Stimulated activated CD4-positive, alpha-beta T cell treated with anti-CD3 and anti-CD28 coated beads, Interleukin-1b, Interleukin-23, amount 100 ng/mL, for 4 hours (primary cell): Measurements from ENCODE around the gene KRT9.
"Not testable (repeated sequence)": the region's sequence is repeated elsewhere in the genome, so short reads cannot be mapped to it uniquely, and the experiment has no call there.

Source experiments
- DNase-seq, 2 donors: peaks; one replicate each; pipeline ENCODE4 v3.0.0-alpha.2; 2020; ENCODE audit warnings: low read depth in 2 of 2

The KRT9 gene

GRCh38 chr17:41571561-41572434 lies at the start of gene KRT9:
TSS of gene KRT9 (minus strand) at chr17:41572059. CDS start at chr17:41571992, 67 bp downstream.
- DNase-seq: no peak

GRCh38 chr17:41621435-41621817 lies 49.6 kb upstream of the KRT9 start:
- not testable (repeated sequence) for DNase-seq

- DNase-seq: no peak
Measured at GRCh38 chr17:41620583-41621434, 49.0 kb upstream of the KRT9 start.

GRCh38 chr17:41619927-41620582 lies 48.2 kb upstream of the KRT9 start:
- DNase-seq: not testable (repeated sequence)

GRCh38 chr17:41619036-41619926 lies 47.4 kb upstream of the KRT9 start:
- no peak for DNase-seq

GRCh38 chr17:41618341-41619035 lies 46.6 kb upstream of the KRT9 start:
- DNase-seq: no peak

GRCh38 chr17:41617698-41618097 lies 45.8 kb upstream of the KRT9 start:
- no peak for DNase-seq

- DNase-seq: no peak
Measured at GRCh38 chr17:41617136-41617535, 45.3 kb upstream of the KRT9 start.

GRCh38 chr17:41616486-41616885 lies 44.6 kb upstream of the KRT9 start:
- not testable (repeated sequence) for DNase-seq

- no peak for DNase-seq
Measured at GRCh38 chr17:41615454-41615853, 43.6 kb upstream of the KRT9 start.

- DNase-seq: not testable (repeated sequence)
Measured at GRCh38 chr17:41614767-41615166, 42.9 kb upstream of the KRT9 start.

- DNase-seq: no peak
Measured at GRCh38 chr17:41614098-41614497, 42.2 kb upstream of the KRT9 start.

- DNase-seq: no peak
Measured at GRCh38 chr17:41613277-41614082, 41.6 kb upstream of the KRT9 start.

- not testable (repeated sequence) for DNase-seq
Measured at GRCh38 chr17:41612376-41613160, 40.7 kb upstream of the KRT9 start, which contains the start of gene KRT16. TSS of gene KRT16 (minus strand) at chr17:41612767. CDS start at chr17:41612688, 79 bp downstream.

GRCh38 chr17:41610965-41611640 lies 39.2 kb upstream of the KRT9 start:
- DNase-seq: no peak

- DNase-seq: not testable (repeated sequence)
Measured at GRCh38 chr17:41610061-41610517, 38.2 kb upstream of the KRT9 start.

- DNase-seq: not testable (repeated sequence)
Measured at GRCh38 chr17:41606930-41607329, 35.1 kb upstream of the KRT9 start.

- DNase-seq: no peak
Measured at GRCh38 chr17:41602524-41602923, 30.7 kb upstream of the KRT9 start.
